HEK293T (cell line): ENCODE measurements around the gene WDFY1.

Experiments used
- CTCF ChIA-PET: fragments of 350-600 bp; formaldehyde crosslinking; extraction: SDS; loops from one replicate; lab custom pipeline; 2021; ENCODE audit warnings: antibody characterized with exemption, inconsistent platforms; lab: Yijun Ruan, JAX
- POLR2A ChIA-PET: fragments of 350-600 bp; formaldehyde crosslinking; extraction: SDS; loops from one replicate; lab custom pipeline; 2020; ENCODE audit warnings: antibody characterized with exemption, inconsistent platforms; lab: Yijun Ruan, JAX
- DNase-seq: peaks from one replicate; pipeline ENCODE4 v3.0.0; 2012; ENCODE audit warnings: mixed read lengths; ENCODE audit errors: extremely low spot score
- ARNT ChIP-seq: fragments of 450-650 bp; IDR thresholded peaks from 2 replicates; pipeline ENCODE4 v1.6.1; 2017; ENCODE audit warnings: mild to moderate bottlenecking
- BHLHE40 ChIP-seq: fragments of 450-650 bp; IDR thresholded peaks from 2 replicates; pipeline ENCODE4 v1.6.1; 2016; ENCODE audit warnings: mild to moderate bottlenecking, moderate library complexity, borderline replicate concordance
- CTBP1 ChIP-seq: fragments of 450-650 bp; IDR thresholded peaks from 2 replicates; pipeline ENCODE4 v1.6.1; 2016; ENCODE audit warnings: borderline replicate concordance
- ELF4 ChIP-seq: fragments of 450-650 bp; IDR thresholded peaks from 2 replicates; pipeline ENCODE4 v1.6.1; 2017; ENCODE audit warnings: antibody characterized with exemption
- FOXA1 ChIP-seq: fragments of 450-650 bp; IDR thresholded peaks from 2 replicates; pipeline ENCODE4 v1.6.1; 2016; ENCODE audit warnings: mild to moderate bottlenecking
- FOXK2 ChIP-seq: fragments of 450-650 bp; IDR thresholded peaks from 2 replicates; pipeline ENCODE4 v1.6.1; 2016; ENCODE audit warnings: mild to moderate bottlenecking
- FOXM1 ChIP-seq: fragments of 450-650 bp; IDR thresholded peaks from 2 replicates; pipeline ENCODE4 v1.6.1; 2017; ENCODE audit warnings: mild to moderate bottlenecking, borderline replicate concordance
- HDGF ChIP-seq: fragments of 450-650 bp; IDR thresholded peaks from 2 replicates; pipeline ENCODE4 v1.6.1; 2017; ENCODE audit warnings: antibody characterized with exemption, borderline replicate concordance
- L3MBTL2 ChIP-seq: fragments of 450-650 bp; conservative IDR thresholded peaks from 2 replicates; pipeline ENCODE4 v1.6.1; 2016; ENCODE audit warnings: mild to moderate bottlenecking
- LEF1 ChIP-seq: fragments of 450-650 bp; IDR thresholded peaks from 2 replicates; pipeline ENCODE4 v1.6.1; 2017; ENCODE audit warnings: mild to moderate bottlenecking, borderline replicate concordance
- NFRKB ChIP-seq: fragments of 450-650 bp; IDR thresholded peaks from 2 replicates; pipeline ENCODE4 v1.6.1; 2016; ENCODE audit warnings: mild to moderate bottlenecking, moderate library complexity
- SP1 ChIP-seq: fragments of 450-650 bp; IDR thresholded peaks from 2 replicates; pipeline ENCODE4 v1.6.1; 2017
- SUZ12 ChIP-seq: fragments of 450-650 bp; IDR thresholded peaks from 2 replicates; pipeline ENCODE4 v1.6.1; 2016; ENCODE audit warnings: mild to moderate bottlenecking
- TARDBP ChIP-seq: fragments of 450-650 bp; IDR thresholded peaks from 2 replicates; pipeline ENCODE4 v1.6.1; 2016
- ZNF384 ChIP-seq: fragments of 450-650 bp; IDR thresholded peaks from 2 replicates; pipeline ENCODE4 v1.6.1; 2016
- TF ChIP-seq, protein P1 (sequence below): fragments of 450-650 bp; IDR thresholded peaks from 2 replicates; pipeline ENCODE4 v1.6.1; 2016

Gene WDFY1

DNA sequence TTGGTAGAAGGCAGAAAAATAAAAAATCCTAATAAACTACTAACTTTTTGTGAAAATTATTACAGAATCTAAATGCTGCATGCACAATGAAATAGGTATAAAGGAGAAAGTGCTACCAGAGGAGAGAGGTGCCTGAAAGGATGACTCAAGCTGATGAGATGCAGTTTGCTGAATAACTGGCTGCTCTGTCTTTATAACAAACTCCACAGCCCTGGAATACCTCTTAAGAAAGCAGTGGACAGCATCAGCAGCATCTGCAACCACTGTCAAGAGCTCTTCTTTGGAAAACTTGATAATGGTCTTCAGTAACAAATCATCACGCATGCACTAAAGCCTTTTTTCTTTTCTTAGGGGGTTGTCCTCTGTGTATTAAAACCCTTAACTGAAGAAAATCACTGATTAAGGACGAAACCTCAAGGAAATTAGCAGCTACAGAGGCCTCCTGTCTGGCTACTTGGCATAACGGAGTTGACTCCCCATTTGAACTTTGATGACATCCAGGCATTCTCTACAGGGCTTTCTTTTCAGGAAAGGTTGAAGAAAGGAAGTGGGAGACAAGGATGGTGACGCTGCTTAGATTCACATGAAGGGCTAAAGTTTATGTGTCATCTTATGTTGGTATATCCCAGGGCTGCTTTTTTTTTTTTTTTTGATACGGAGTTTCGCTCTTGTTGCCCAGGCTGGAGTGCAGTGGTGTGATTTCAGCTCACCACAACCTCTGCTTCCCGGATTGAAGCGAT lies 28.8 kb downstream of the WDFY1 start:
- ChIA-PET POLR2A (no interaction called here), CTCF (no interaction called here)
- no peak for DNase-seq
- TF ChIP-seq NFRKB (no peak), ZNF384 (no peak), LEF1 (no peak), L3MBTL2 (no peak), SP1 (no peak)

DNA sequence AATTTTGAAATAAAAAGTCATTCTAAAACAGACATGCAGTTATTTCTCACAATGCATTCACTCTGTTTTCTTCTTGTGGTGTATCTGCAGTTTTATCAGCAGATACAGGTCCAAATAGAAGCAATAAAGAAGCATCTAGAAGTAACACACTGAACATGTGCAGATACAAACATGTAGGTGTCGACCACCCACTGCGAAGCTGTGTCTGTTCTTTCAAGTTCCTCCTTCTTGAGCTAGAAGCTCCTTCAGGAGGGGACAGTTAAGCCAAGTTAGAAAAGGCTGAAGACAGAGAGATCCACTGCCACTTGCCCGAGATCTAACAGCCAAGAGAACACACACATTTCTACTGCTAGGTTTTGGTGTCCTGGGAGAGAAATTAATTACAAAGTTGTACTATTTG lies 30.1 kb downstream of the WDFY1 start:
- CTCF ChIA-PET, result no interaction called here

GRCh38 chr2:223914324-223914723 lies 30.8 kb downstream of the WDFY1 start:
- TF ChIP-seq HDGF (no peak), CTBP1 (no peak)
- no peak for DNase-seq
- CTCF ChIA-PET, result no interaction called here
- POLR2A ChIA-PET, result no interaction called here

More for the DNA sequence above, 30.1 kb downstream of the WDFY1 start:
- POLR2A ChIA-PET, result no interaction called here
- TF ChIP-seq ZNF384, result no peak
- DNase-seq, result no peak

GRCh38 chr2:223909001-223909741 lies 36.0 kb downstream of the WDFY1 start:
- no peak for DNase-seq
- TF ChIP-seq NFRKB (no peak), LEF1 (no peak), SP1 (no peak), TARDBP (no peak), FOXM1 (no peak), FOXA1 (no peak), ZNF384 (no peak), L3MBTL2 (no peak), ELF4 (no peak), HDGF (no peak), BHLHE40 (no peak), SUZ12 (no peak), CTBP1 (no peak), FOXK2 (no peak), ARNT (no peak)
- TF ChIP-seq, protein P1, sequence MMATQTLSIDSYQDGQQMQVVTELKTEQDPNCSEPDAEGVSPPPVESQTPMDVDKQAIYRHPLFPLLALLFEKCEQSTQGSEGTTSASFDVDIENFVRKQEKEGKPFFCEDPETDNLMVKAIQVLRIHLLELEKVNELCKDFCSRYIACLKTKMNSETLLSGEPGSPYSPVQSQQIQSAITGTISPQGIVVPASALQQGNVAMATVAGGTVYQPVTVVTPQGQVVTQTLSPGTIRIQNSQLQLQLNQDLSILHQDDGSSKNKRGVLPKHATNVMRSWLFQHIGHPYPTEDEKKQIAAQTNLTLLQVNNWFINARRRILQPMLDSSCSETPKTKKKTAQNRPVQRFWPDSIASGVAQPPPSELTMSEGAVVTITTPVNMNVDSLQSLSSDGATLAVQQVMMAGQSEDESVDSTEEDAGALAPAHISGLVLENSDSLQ, result no peak
- CTCF ChIA-PET, result no interaction called here
- POLR2A ChIA-PET, result interaction anchor here (1.1 kb wide), 1 partner anchor 36 kb away, joined by 3 read pairs; the partner anchor contains the start of gene WDFY1

- TF ChIP-seq ELF4, result no peak
- TF ChIP-seq SUZ12, result no peak
- TF ChIP-seq, protein P1, result no peak
- TF ChIP-seq SP1, result no peak
- TF ChIP-seq FOXK2, result no peak
- TF ChIP-seq CTBP1, result no peak
- TF ChIP-seq HDGF, result no peak
- CTCF ChIA-PET, result no interaction called here
Measured at GRCh38 chr2:223908304-223908998, 36.7 kb downstream of the WDFY1 start.

DNA sequence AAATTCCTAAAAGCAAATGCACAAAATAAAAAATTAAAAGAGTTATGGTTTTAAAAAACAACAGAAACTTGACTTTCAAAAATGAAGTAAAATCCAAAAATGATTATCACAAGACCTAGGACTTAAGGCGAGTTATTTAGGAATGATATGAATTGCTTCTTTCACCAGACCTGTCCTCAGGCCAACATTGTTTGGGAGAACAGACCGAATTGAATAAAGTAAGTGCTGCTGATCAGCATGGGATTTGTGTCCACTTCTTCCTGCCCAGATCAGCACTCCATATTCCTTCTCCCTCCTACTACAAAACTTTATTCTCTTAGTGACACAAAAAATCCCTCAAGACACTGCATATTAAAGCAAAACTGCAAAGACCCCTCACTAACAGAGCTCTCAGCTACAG lies 39.1 kb downstream of the WDFY1 start:
- TF ChIP-seq BHLHE40 (no peak), ELF4 (no peak), L3MBTL2 (no peak), ZNF384 (no peak), SUZ12 (no peak), LEF1 (no peak), CTBP1 (no peak), FOXK2 (no peak), TARDBP (no peak), FOXA1 (no peak), SP1 (no peak), FOXM1 (no peak), ARNT (no peak), NFRKB (no peak), HDGF (no peak)
- TF ChIP-seq, protein P1, result no peak
- DNase-seq, result no peak
- ChIA-PET POLR2A (no interaction called here), CTCF (no interaction called here)

More at GRCh38 chr2:223908304-223908998, 36.7 kb downstream of the WDFY1 start:
- no peak for DNase-seq
- POLR2A ChIA-PET, result interaction anchor here (1.1 kb wide), 1 partner anchor 37 kb away, joined by 3 read pairs; the partner anchor contains the start of gene WDFY1
